ENCODE data around the gene USP49.

Gene USP49

DNA sequence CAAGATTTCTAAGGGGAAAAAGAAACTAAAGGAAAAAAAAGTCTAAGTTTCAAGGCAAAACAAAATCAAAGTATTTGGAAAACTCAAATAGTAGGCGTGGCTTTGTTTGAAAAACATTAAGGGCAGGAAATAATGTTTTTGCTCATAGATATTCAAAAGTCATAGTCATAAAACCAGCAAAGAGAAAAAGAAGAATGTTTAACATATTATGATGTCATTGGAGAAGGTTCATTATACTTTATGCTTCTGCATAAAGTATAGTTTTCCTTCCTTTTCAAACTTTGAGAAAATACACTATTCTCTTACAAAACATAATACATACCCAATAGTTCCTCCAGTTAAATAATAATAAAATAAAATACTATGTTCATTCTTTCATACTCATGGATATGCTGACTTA is 13.7 kb downstream of the USP49 start:
- Histone ChIP-seq H3K9me3 (ENCODE audit: insufficient read depth, low read length) (no peaks in the 10 kb centered on the region), H4K20me1 (ENCODE audit: insufficient read depth, low read length) (no peaks in the 10 kb centered on the region), H3K36me3 (replicated peaks; ENCODE audit: low read depth, low read length) (peaks cover 3% of the 10 kb centered on the region), H2AFZ (ENCODE audit: low read depth, low read length) (no peak overlapping the region), H3K27me3 (ENCODE audit: low read depth, low read length) (no peaks in the 10 kb centered on the region), H3K9ac (ENCODE audit: low read length) (no peak overlapping the region), H3K27ac (ENCODE audit: low read length) (no peak overlapping the region), H3K4me2 (ENCODE audit: low read length) (no peak overlapping the region), H3K79me2 (ENCODE audit: low read length) (no peaks in the 10 kb centered on the region), H3K4me1 (ENCODE audit: low read length) (no peaks in the 10 kb centered on the region), H3K4me3 (ENCODE audit: low read length) (no peak overlapping the region)
- TF ChIP-seq, protein P1, sequence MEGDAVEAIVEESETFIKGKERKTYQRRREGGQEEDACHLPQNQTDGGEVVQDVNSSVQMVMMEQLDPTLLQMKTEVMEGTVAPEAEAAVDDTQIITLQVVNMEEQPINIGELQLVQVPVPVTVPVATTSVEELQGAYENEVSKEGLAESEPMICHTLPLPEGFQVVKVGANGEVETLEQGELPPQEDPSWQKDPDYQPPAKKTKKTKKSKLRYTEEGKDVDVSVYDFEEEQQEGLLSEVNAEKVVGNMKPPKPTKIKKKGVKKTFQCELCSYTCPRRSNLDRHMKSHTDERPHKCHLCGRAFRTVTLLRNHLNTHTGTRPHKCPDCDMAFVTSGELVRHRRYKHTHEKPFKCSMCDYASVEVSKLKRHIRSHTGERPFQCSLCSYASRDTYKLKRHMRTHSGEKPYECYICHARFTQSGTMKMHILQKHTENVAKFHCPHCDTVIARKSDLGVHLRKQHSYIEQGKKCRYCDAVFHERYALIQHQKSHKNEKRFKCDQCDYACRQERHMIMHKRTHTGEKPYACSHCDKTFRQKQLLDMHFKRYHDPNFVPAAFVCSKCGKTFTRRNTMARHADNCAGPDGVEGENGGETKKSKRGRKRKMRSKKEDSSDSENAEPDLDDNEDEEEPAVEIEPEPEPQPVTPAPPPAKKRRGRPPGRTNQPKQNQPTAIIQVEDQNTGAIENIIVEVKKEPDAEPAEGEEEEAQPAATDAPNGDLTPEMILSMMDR (IDR thresholded peaks at IDR 0.05; ENCODE audit: low read depth, low read length), result no peak
- no peak for TF ChIP-seq EZH2phosphoT487 (IDR thresholded peaks at IDR 0.05; ENCODE audit: low read depth)

DNA sequence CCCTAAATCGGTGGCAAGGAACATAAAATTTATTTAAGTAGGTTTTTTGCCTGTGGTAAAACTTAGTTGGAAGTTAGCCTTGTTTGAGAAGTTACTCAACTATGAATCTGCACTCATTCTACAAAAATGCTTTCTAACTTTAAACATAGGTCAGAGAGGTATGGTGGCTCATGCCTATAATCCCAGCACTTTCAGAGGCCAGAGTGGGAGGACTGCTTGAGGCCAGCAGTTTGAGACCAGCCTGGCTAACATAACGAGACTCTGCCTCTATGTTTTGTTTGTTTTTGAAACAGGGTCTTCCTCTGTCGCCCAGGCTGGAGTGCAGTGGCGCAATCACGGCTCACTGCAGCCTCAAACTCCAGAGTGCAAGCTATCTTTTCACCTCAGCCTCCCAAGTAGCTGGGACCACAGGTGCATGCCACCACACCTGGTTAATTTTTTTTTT is 16.2 kb downstream of the USP49 start:
- no peaks in the 10 kb centered on the region for H3K79me2 ChIP-seq (ENCODE audit: low read length)
- H3K9me3 ChIP-seq (ENCODE audit: insufficient read depth, low read length), result no peaks in the 10 kb centered on the region
- H3K4me1 ChIP-seq (ENCODE audit: low read length), result no peaks in the 10 kb centered on the region
- no peaks in the 10 kb centered on the region for H3K27me3 ChIP-seq (ENCODE audit: low read depth, low read length)
- H3K4me2 ChIP-seq (ENCODE audit: low read length), result no peak overlapping the region
- no peak overlapping the region for H3K9ac ChIP-seq (ENCODE audit: low read length)
- TF ChIP-seq, protein P1 (IDR thresholded peaks at IDR 0.05; ENCODE audit: low read depth, low read length), result no peak
- no peak for TF ChIP-seq EZH2phosphoT487 (IDR thresholded peaks at IDR 0.05; ENCODE audit: low read depth)
- H3K4me3 ChIP-seq (ENCODE audit: low read length), result no peak overlapping the region
- no peak overlapping the region for H2AFZ ChIP-seq (ENCODE audit: low read depth, low read length)
- no peak overlapping the region for H3K27ac ChIP-seq (ENCODE audit: low read length)
- H4K20me1 ChIP-seq (ENCODE audit: insufficient read depth, low read length), result no peaks in the 10 kb centered on the region
- H3K36me3 ChIP-seq (replicated peaks; ENCODE audit: low read depth, low read length), result no peaks in the 10 kb centered on the region

DNA sequence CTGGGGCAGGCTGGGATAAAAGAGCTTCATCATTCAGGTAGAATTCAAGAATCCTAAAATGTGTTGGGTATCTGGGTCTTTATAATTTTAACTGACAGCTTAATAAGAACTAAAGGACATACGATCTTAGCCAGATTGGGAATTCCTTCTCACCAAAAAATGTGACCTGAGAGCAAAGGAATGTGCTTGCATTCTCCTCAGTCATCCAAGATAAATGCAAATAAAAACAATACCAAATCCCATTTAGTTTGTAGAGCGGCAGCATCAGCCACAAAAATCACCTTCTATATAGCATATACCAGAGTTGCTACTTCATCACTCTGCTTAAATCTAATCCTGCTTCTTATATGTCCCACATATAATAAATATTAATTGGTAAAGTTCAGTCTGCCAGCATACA is 16.9 kb downstream of the USP49 start:
- no peak overlapping the region for H2AFZ ChIP-seq (ENCODE audit: low read depth, low read length)
- TF ChIP-seq, protein P1 (IDR thresholded peaks at IDR 0.05; ENCODE audit: low read depth, low read length), result no peak
- TF ChIP-seq EZH2phosphoT487 (IDR thresholded peaks at IDR 0.05; ENCODE audit: low read depth), result no peak
- no peaks in the 10 kb centered on the region for H4K20me1 ChIP-seq (ENCODE audit: insufficient read depth, low read length)
- no peaks in the 10 kb centered on the region for H3K4me1 ChIP-seq (ENCODE audit: low read length)
- H3K27me3 ChIP-seq (ENCODE audit: low read depth, low read length), result no peaks in the 10 kb centered on the region
- H3K9me3 ChIP-seq (ENCODE audit: insufficient read depth, low read length), result no peaks in the 10 kb centered on the region
- H3K36me3 ChIP-seq (replicated peaks; ENCODE audit: low read depth, low read length), result no peaks in the 10 kb centered on the region
- no peak overlapping the region for H3K27ac ChIP-seq (ENCODE audit: low read length)
- H3K9ac ChIP-seq (ENCODE audit: low read length), result no peak overlapping the region
- no peak overlapping the region for H3K4me2 ChIP-seq (ENCODE audit: low read length)
- no peak overlapping the region for H3K4me3 ChIP-seq (ENCODE audit: low read length)
- no peaks in the 10 kb centered on the region for H3K79me2 ChIP-seq (ENCODE audit: low read length)

DNA sequence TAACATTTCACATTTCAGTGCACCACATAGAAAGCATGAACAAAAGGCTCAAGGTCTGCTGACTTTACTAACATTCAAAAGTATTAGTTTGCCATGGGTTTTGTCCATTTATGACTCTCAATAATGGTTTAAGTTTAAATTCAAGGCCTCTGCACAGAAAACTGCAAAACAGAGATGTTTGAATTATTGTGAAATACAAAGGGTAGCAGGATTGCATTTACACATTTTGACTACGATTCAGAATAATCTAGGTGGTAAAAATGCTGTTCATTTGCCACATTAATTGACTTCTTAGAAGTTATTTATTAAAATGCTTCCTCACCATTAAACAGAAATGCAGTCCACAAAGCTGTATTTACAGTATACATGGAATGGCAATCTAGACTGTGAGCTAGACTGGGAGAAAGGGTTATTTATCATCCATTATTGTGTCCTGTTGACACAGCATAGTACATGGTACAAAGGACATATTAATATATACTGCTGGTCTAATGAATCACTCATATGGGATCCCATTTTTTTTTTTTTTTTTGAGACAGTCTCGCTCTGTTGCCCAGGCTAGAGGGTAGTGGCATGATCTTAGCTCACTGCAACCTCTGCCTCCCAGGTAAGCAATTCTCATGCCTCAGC is 18.0 kb downstream of the USP49 start:
- TF ChIP-seq EZH2phosphoT487 (IDR thresholded peaks at IDR 0.05; ENCODE audit: low read depth), result no peak
- TF ChIP-seq, protein P1 (IDR thresholded peaks at IDR 0.05; ENCODE audit: low read depth, low read length), result no peak
- Histone ChIP-seq H3K9ac (ENCODE audit: low read length) (no peak overlapping the region), H3K27me3 (ENCODE audit: low read depth, low read length) (no peaks in the 10 kb centered on the region), H3K9me3 (ENCODE audit: insufficient read depth, low read length) (no peaks in the 10 kb centered on the region), H3K79me2 (ENCODE audit: low read length) (no peaks in the 10 kb centered on the region), H3K36me3 (replicated peaks; ENCODE audit: low read depth, low read length) (no peaks in the 10 kb centered on the region), H3K4me3 (ENCODE audit: low read length) (no peak overlapping the region), H3K27ac (ENCODE audit: low read length) (no peak overlapping the region), H3K4me1 (ENCODE audit: low read length) (no peaks in the 10 kb centered on the region), H3K4me2 (ENCODE audit: low read length) (no peak overlapping the region), H4K20me1 (ENCODE audit: insufficient read depth, low read length) (no peaks in the 10 kb centered on the region), H2AFZ (ENCODE audit: low read depth, low read length) (no peak overlapping the region)
